Fibroblast of lung (primary cell): Measurements from ENCODE around the gene PCGF2. TPM values are rescaled to one million over a fixed set of nuclear protein-coding genes. Genes with fewer than 3 reads are reported as not detected.
A peak's percentile ranks its signal among the peaks of the same experiment; 100 is the strongest.

Source experiments
- DNase-seq, 2 donors: peaks; one replicate each; pipeline versions ENCODE4 v3.0.0 to v3.0.0-alpha.2; 2010; ENCODE audit warnings: low read depth in 2 of 2
- H2AFZ ChIP-seq: 2 replicates; pipeline ENCODE4 v1.5.1; 2012; ENCODE audit warnings: low read length, control low read depth, inconsistent platforms
- H3K27ac ChIP-seq: 2 replicates; pipeline ENCODE4 v1.5.1; 2011; ENCODE audit warnings: low read length, control low read depth; ENCODE audit not compliant: insufficient read depth
- H3K27me3 ChIP-seq: 2 replicates; pipeline ENCODE4 v1.5.1; 2011; ENCODE audit warnings: mild to moderate bottlenecking, low read length; ENCODE audit not compliant: control insufficient read depth, insufficient read depth
- H3K36me3 ChIP-seq: 2 replicates; pipeline ENCODE4 v1.5.1; 2011; ENCODE audit warnings: low read length; ENCODE audit not compliant: control insufficient read depth, insufficient read depth
- H3K4me1 ChIP-seq: 2 replicates; pipeline ENCODE4 v1.5.1; 2011; ENCODE audit warnings: low read length; ENCODE audit not compliant: control insufficient read depth, insufficient read depth; ENCODE audit errors: extremely low read depth
- H3K4me2 ChIP-seq: 2 replicates; pipeline ENCODE4 v1.5.1; 2011; ENCODE audit warnings: low read length, control low read depth; ENCODE audit not compliant: insufficient read depth; ENCODE audit errors: extremely low read depth
- H3K4me3 ChIP-seq, 4 experiments: fragments of 200-600 bp in 1 of 4; sonication (generic) in 1 of 4; replicated peaks in 1 of 4; 2 replicates each; pipeline ENCODE4 v1.5.1; 2011 to 2016; ENCODE audit warnings: low read length in 4 of 4, low read depth in 3 of 4, mild to moderate bottlenecking in 3 of 4, control low read depth in 2 of 4, inconsistent platforms in 1 of 4, mixed read lengths in 1 of 4; ENCODE audit not compliant: insufficient read depth in 1 of 4; ENCODE audit errors: control extremely low read depth in 1 of 4
- H3K79me2 ChIP-seq: 2 replicates; pipeline ENCODE4 v1.5.1; 2012; ENCODE audit warnings: mild to moderate bottlenecking, low read length, inconsistent platforms; ENCODE audit not compliant: control insufficient read depth, insufficient read depth
- H3K9ac ChIP-seq: 2 replicates; pipeline ENCODE4 v1.5.1; 2011; ENCODE audit warnings: mild to moderate bottlenecking, low read length, control low read depth; ENCODE audit not compliant: insufficient read depth
- H3K9me3 ChIP-seq: 2 replicates; pipeline ENCODE4 v1.5.1; 2012; ENCODE audit warnings: low read depth, low read length; ENCODE audit not compliant: control insufficient read depth, insufficient read depth
- H4K20me1 ChIP-seq: 2 replicates; pipeline ENCODE4 v1.5.1; 2011; ENCODE audit warnings: low read length; ENCODE audit not compliant: control insufficient read depth, insufficient read depth; ENCODE audit errors: extremely low read depth
- CTCF ChIP-seq, 2 donors: IDR thresholded peaks in 1 of 2; conservative IDR thresholded peaks in 1 of 2; 1 replicate in 1 of 2; 2 replicates in 1 of 2; pipeline ENCODE4 v1.5.1; 2011 to 2012; ENCODE audit warnings: low read length in 2 of 2, control low read depth in 1 of 2, inconsistent platforms in 1 of 2, low read depth in 1 of 2, mild to moderate bottlenecking in 1 of 2
- EZH2 ChIP-seq: IDR thresholded peaks from 2 replicates; pipeline ENCODE4 v1.5.1; 2012; ENCODE audit warnings: low read length, control low read depth, mild to moderate bottlenecking; ENCODE audit errors: missing control alignments
- polyA plus RNA-seq, 2 donors: library from polyadenylated mRNA; depleted of rRNA in 1 of 2; stranded (reverse) in 1 of 2; unstranded in 1 of 2; fragments of >200 nt; gene quantifications; 2 replicates each; pipeline ENCODE4 v1.2.1, GENCODE V29; 2011 to 2012; ENCODE audit warnings: missing spikeins in 1 of 2
- total RNA-seq: library from RNA; depleted of rRNA; stranded (reverse); fragments of >200 nt; gene quantifications from 2 replicates; pipeline ENCODE4 v1.2.1, GENCODE V29; 2014

Gene PCGF2
- total and polyA plus RNA-seq, 2 donors (not counting 1 experiment from before 2014, with no cell fraction given) = 4.0 to 8.0 TPM

- Histone ChIP-seq H3K27ac (peak overlapping the region; percentile 83), H3K9ac (no peak overlapping the region), H3K27me3 (no peaks in the 10 kb centered on the region), H3K36me3 (peaks cover 17% of the 10 kb centered on the region), H3K4me1 (peaks cover 20% of the 10 kb centered on the region), H2AFZ (no peak overlapping the region), H3K79me2 (peaks cover 58% of the 10 kb centered on the region), H3K4me2 (no peak overlapping the region), H4K20me1 (no peaks in the 10 kb centered on the region), H3K9me3 (no peaks in the 10 kb centered on the region), H3K4me3 (no peak overlapping the region)
- no peak for DNase-seq
- no peak for TF ChIP-seq EZH2
- TF ChIP-seq CTCF (conservative IDR thresholded peaks at IDR 0.05 in 1 of 2, IDR thresholded peaks at IDR 0.05 in 1 of 2; ENCODE audit: low read depth in 1 of 2, low read length in 2 of 2) = no peak
These were observed 6.7 kb downstream of the PCGF2 start for GRCh38 chr17:38741461-38741860.

- no peak for TF ChIP-seq EZH2
- no peak for TF ChIP-seq CTCF (conservative IDR thresholded peaks at IDR 0.05 in 1 of 2, IDR thresholded peaks at IDR 0.05 in 1 of 2; ENCODE audit: low read depth in 1 of 2, low read length in 2 of 2)
- Histone ChIP-seq H4K20me1 (no peaks in the 10 kb centered on the region), H3K36me3 (peaks cover 19% of the 10 kb centered on the region), H3K27me3 (no peaks in the 10 kb centered on the region), H3K4me1 (peaks cover 15% of the 10 kb centered on the region), H3K4me3 (no peak overlapping the region), H3K9me3 (no peaks in the 10 kb centered on the region), H3K9ac (peak overlapping the region; percentile 5), H2AFZ (no peak overlapping the region), H3K27ac (no peak overlapping the region), H3K79me2 (peaks cover 51% of the 10 kb centered on the region), H3K4me2 (no peak overlapping the region)
- no peak for DNase-seq
These were observed 7.3 kb downstream of the PCGF2 start for GRCh38 chr17:38740806-38741205.

GRCh38 chr17:38740044-38740443 is 8.1 kb downstream of the PCGF2 start:
- Histone ChIP-seq H3K79me2 (peaks cover 47% of the 10 kb centered on the region), H3K9ac (no peak overlapping the region), H3K27ac (no peak overlapping the region), H2AFZ (no peak overlapping the region), H3K9me3 (no peaks in the 10 kb centered on the region), H3K4me1 (peaks cover 14% of the 10 kb centered on the region), H3K36me3 (peaks cover 24% of the 10 kb centered on the region), H3K4me2 (no peak overlapping the region), H4K20me1 (no peaks in the 10 kb centered on the region), H3K4me3 (no peak overlapping the region), H3K27me3 (no peaks in the 10 kb centered on the region)
- no peak for DNase-seq
- TF ChIP-seq EZH2 = no peak
- TF ChIP-seq CTCF (conservative IDR thresholded peaks at IDR 0.05 in 1 of 2, IDR thresholded peaks at IDR 0.05 in 1 of 2; ENCODE audit: low read depth in 1 of 2, low read length in 2 of 2) = no peak
